Nephron progenitor cell (in vitro differentiated cells): ENCODE measurements around the gene NR6A1.

ENCODE experiments used
- DNase-seq: peaks from one replicate; pipeline ENCODE4 v3.0.0; 2021
- H3K27ac Mint-ChIP-seq: 2 replicates; pipeline ENCODE4 v1.8.0; 2021; ENCODE audit warnings: mild to moderate bottlenecking, moderate library complexity, mixed read lengths
- H3K27me3 Mint-ChIP-seq: 2 replicates; pipeline ENCODE4 v1.8.0; 2021; ENCODE audit warnings: mild to moderate bottlenecking, low read depth, mixed read lengths; ENCODE audit not compliant: poor library complexity
- H3K36me3 Mint-ChIP-seq: 2 replicates; pipeline ENCODE4 v1.8.0; 2021; ENCODE audit warnings: low read depth, mixed read lengths
- H3K4me1 Mint-ChIP-seq: 2 replicates; pipeline ENCODE4 v1.8.0; 2021; ENCODE audit warnings: mixed read lengths
- H3K4me3 Mint-ChIP-seq: 2 replicates; pipeline ENCODE4 v1.8.0; 2021; ENCODE audit warnings: mild to moderate bottlenecking, moderate library complexity, mixed read lengths
- H3K9me3 Mint-ChIP-seq: 2 replicates; pipeline ENCODE4 v1.8.0; 2021; ENCODE audit warnings: mild to moderate bottlenecking, moderate library complexity, mixed read lengths
- TF ChIP-seq, protein P1 (sequence below): fragments of 200-600 bp; sonication (generic); IDR thresholded peaks from 2 replicates; pipeline ENCODE4 v1.5.0; 2021; ENCODE audit warnings: antibody characterized with exemption

Gene NR6A1

DNA sequence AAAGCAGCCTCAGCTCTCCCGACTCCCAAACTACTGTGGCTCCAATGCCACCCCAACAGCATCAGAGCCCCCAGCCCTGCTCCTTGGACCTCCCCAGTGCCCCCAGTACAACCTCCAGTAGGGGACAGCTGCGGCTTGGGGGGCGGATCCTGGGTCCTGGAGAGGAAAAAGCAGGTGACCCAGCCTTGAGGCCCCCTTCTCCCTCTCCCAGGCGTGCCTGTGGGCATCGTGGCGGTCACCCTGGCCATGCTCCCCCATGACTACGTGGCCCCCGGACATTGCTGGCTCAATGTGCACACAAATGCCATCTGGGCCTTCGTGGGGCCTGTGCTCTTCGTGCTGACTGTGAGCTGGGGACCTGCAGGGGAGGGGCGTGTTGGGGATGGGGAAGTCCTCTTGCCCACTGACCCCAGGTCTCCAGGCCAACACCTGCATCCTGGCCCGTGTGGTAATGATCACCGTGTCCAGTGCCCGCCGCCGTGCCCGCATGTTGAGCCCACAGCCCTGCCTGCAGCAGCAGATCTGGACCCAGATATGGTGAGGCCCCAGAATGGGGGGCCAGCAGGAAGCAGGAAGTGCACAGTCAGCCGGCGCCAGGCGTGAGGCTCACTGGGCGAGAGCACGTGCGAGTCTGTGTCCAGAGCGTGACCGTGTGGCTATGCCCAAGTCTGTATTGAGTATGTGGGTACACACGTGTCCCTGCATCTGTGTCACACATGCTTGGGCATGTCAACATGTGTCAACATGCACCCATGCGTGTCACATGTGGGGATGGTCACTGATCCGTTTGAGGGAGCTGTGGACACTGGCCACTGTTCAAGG, 301.9 kb downstream of the NR6A1 start:
- Mint-ChIP-seq H3K27me3 (peaks cover 40% of the 10 kb centered on the region), H3K4me3 (no peak overlapping the region), H3K36me3 (no peaks in the 10 kb centered on the region), H3K4me1 (peaks cover 9% of the 10 kb centered on the region), H3K27ac (peak overlapping the region; percentile 89), H3K9me3 (no peaks in the 10 kb centered on the region)
- DNase-seq = no peak
- TF ChIP-seq, protein P1, sequence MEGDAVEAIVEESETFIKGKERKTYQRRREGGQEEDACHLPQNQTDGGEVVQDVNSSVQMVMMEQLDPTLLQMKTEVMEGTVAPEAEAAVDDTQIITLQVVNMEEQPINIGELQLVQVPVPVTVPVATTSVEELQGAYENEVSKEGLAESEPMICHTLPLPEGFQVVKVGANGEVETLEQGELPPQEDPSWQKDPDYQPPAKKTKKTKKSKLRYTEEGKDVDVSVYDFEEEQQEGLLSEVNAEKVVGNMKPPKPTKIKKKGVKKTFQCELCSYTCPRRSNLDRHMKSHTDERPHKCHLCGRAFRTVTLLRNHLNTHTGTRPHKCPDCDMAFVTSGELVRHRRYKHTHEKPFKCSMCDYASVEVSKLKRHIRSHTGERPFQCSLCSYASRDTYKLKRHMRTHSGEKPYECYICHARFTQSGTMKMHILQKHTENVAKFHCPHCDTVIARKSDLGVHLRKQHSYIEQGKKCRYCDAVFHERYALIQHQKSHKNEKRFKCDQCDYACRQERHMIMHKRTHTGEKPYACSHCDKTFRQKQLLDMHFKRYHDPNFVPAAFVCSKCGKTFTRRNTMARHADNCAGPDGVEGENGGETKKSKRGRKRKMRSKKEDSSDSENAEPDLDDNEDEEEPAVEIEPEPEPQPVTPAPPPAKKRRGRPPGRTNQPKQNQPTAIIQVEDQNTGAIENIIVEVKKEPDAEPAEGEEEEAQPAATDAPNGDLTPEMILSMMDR = no peak

GRCh38 chr9:124468061-124468740, 302.9 kb downstream of the NR6A1 start:
- TF ChIP-seq, protein P1 = no peak
- peaks cover 46% of the 10 kb centered on the region for H3K27me3 Mint-ChIP-seq
- no peak overlapping the region for H3K4me3 Mint-ChIP-seq
- peaks cover 4% of the 10 kb centered on the region for H3K9me3 Mint-ChIP-seq
- DNase-seq = no peak
- no peaks in the 10 kb centered on the region for H3K36me3 Mint-ChIP-seq
- H3K27ac Mint-ChIP-seq = no peak overlapping the region
- peaks cover 6% of the 10 kb centered on the region for H3K4me1 Mint-ChIP-seq

- Mint-ChIP-seq H3K4me3 (no peak overlapping the region), H3K9me3 (peaks cover 4% of the 10 kb centered on the region), H3K27me3 (peaks cover 53% of the 10 kb centered on the region), H3K27ac (no peak overlapping the region), H3K4me1 (no peaks in the 10 kb centered on the region), H3K36me3 (no peaks in the 10 kb centered on the region)
- TF ChIP-seq, protein P1 = no peak
- DNase-seq = no peak
These were observed 303.6 kb downstream of the NR6A1 start for GRCh38 chr9:124467410-124468060.
